Activated CD8-positive, alpha-beta T cell treated with anti-CD3 and anti-CD28 coated beads, Interleukin-2, amount 10 ng/mL, durations not matched to agents 7 days and 5 days (primary cell): ENCODE data around the gene SLC7A11. TPM values are rescaled to one million over a fixed set of nuclear protein-coding genes. Genes with fewer than 3 reads are reported as not detected.
"Not testable (repeated sequence)": the region's sequence is repeated elsewhere in the genome, so short reads cannot be mapped to it uniquely, and the experiment has no call there.

Source experiments
- ATAC-seq: fragments of 150-1000 bp; cut with Tn5 transposase; one replicate; pipeline ENCODE4 v1.10.0; 2021; ENCODE audit warnings: moderate library complexity
- CTCF ChIA-PET: fragments of 350-600 bp; sonication (Branson Sonifier 250); formaldehyde crosslinking; loops from one replicate; lab custom pipeline; 2021; ENCODE audit warnings: antibody characterized with exemption; lab: Charles Lee
- POLR2A ChIA-PET: fragments of 350-600 bp; sonication (Branson Sonifier 250); formaldehyde crosslinking; loops from one replicate; lab custom pipeline; 2021; ENCODE audit warnings: antibody characterized with exemption; lab: Charles Lee
- DNase-seq: peaks from one replicate; pipeline ENCODE4 v3.0.0-alpha.2; 2020
- H3K27ac Mint-ChIP-seq: one replicate; pipeline ENCODE4 v1.8.0; 2021; ENCODE audit warnings: mild to moderate bottlenecking, mixed read lengths
- H3K27me3 Mint-ChIP-seq: one replicate; pipeline ENCODE4 v1.8.0; 2021; ENCODE audit warnings: low read depth, mixed read lengths
- H3K36me3 Mint-ChIP-seq: one replicate; pipeline ENCODE4 v1.8.0; 2021; ENCODE audit warnings: low read depth, mixed read lengths
- H3K4me1 Mint-ChIP-seq: one replicate; pipeline ENCODE4 v1.8.0; 2021; ENCODE audit warnings: low read depth, mixed read lengths
- H3K4me3 Mint-ChIP-seq: one replicate; pipeline ENCODE4 v1.8.0; 2021; ENCODE audit warnings: mild to moderate bottlenecking, mixed read lengths
- H3K9me3 Mint-ChIP-seq: one replicate; pipeline ENCODE4 v1.8.0; 2022; ENCODE audit warnings: mixed read lengths; ENCODE audit not compliant: insufficient read depth
- total RNA-seq, 2 experiments: library from RNA; stranded (reverse); gene quantifications; one replicate each; pipeline ENCODE4 v1.2.3, GENCODE V29; 2021

Gene SLC7A11
- total RNA-seq, 2 experiments from 2014 or later, result 1.2 to 1.4 TPM

DNA sequence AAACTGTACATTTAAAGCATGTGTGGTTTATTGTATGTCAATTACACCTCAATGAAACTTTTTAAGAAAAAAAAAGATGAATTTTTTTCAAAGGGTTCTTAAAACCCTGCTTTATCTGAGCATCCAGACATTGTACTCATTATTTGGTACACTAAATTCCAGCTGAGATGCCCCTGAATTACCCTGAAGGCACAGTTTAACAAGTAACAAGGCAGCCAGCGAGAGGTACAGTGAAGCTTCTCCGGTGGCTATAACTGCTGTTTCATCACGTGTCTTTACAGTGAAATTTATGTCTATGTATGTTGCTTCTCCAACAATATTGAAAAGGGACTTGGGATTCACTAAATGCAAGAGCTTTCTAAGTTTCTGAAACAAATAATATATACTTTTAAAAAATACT, 15.8 kb downstream of the SLC7A11 start:
- CTCF ChIA-PET, result no interaction called here
- no peak overlapping the region for H3K27ac Mint-ChIP-seq
- H3K27me3 Mint-ChIP-seq, result no peaks in the 10 kb centered on the region
- no peaks in the 10 kb centered on the region for H3K36me3 Mint-ChIP-seq
- H3K4me1 Mint-ChIP-seq, result no peaks in the 10 kb centered on the region
- DNase-seq (no peak), ATAC-seq (no peak)
- H3K4me3 Mint-ChIP-seq, result no peak overlapping the region
- POLR2A ChIA-PET, result no interaction called here
- H3K9me3 Mint-ChIP-seq, result no peaks in the 10 kb centered on the region

GRCh38 chr4:138225477-138225876, 16.7 kb downstream of the SLC7A11 start:
- CTCF ChIA-PET, result no interaction called here
- Mint-ChIP-seq H3K9me3 (no peaks in the 10 kb centered on the region), H3K4me3 (no peak overlapping the region), H3K27me3 (no peaks in the 10 kb centered on the region), H3K36me3 (no peaks in the 10 kb centered on the region), H3K4me1 (no peaks in the 10 kb centered on the region), H3K27ac (no peak overlapping the region)
- ATAC-seq, result no peak
- POLR2A ChIA-PET, result no interaction called here
- no peak for DNase-seq

GRCh38 chr4:138224614-138225013, 17.5 kb downstream of the SLC7A11 start:
- Mint-ChIP-seq H3K9me3 (no peaks in the 10 kb centered on the region), H3K27me3 (no peaks in the 10 kb centered on the region), H3K36me3 (no peaks in the 10 kb centered on the region), H3K4me3 (no peak overlapping the region), H3K4me1 (no peaks in the 10 kb centered on the region), H3K27ac (no peak overlapping the region)
- ATAC-seq, result no peak
- DNase-seq, result no peak
- CTCF ChIA-PET, result no interaction called here
- POLR2A ChIA-PET, result no interaction called here

GRCh38 chr4:138223231-138223910, 18.8 kb downstream of the SLC7A11 start:
- POLR2A ChIA-PET, result no interaction called here
- Mint-ChIP-seq H3K27ac (no peak overlapping the region), H3K4me1 (no peaks in the 10 kb centered on the region), H3K27me3 (no peaks in the 10 kb centered on the region), H3K36me3 (peaks cover 2% of the 10 kb centered on the region), H3K9me3 (no peaks in the 10 kb centered on the region), H3K4me3 (no peak overlapping the region)
- CTCF ChIA-PET, result no interaction called here
- DNase-seq (no peak), ATAC-seq (no peak)

DNA sequence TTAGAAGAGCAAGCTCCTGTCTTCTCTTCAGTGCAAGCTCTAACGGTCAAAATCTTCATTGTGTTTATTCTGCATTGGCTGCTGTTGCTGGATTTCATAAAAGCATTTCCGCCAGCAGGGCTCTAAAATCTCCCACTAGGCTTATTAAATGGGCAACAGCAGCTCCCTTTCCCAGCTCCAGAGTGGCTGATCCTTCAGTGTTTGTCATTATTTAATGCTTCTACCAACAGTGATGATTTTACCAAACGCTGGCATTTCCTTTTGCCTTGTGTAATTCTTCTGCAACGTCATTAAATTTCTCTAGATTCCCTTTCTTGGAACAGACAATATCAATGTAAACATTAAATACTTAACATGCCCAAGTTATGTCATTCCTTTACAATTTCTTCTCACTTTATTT, 20.1 kb downstream of the SLC7A11 start:
- Mint-ChIP-seq H3K27ac (no peak overlapping the region), H3K4me3 (no peak overlapping the region), H3K27me3 (no peaks in the 10 kb centered on the region), H3K36me3 (peaks cover 3% of the 10 kb centered on the region), H3K9me3 (no peaks in the 10 kb centered on the region), H3K4me1 (no peaks in the 10 kb centered on the region)
- POLR2A ChIA-PET, result no interaction called here
- DNase-seq, result no peak
- CTCF ChIA-PET, result no interaction called here
- ATAC-seq, result no peak

GRCh38 chr4:138218976-138219375, 23.2 kb downstream of the SLC7A11 start:
- CTCF ChIA-PET, result no interaction called here
- ATAC-seq (no peak), DNase-seq (no peak)
- H3K27ac Mint-ChIP-seq, result no peak overlapping the region
- H3K9me3 Mint-ChIP-seq, result no peaks in the 10 kb centered on the region
- peaks cover 3% of the 10 kb centered on the region for H3K36me3 Mint-ChIP-seq
- H3K4me1 Mint-ChIP-seq, result no peaks in the 10 kb centered on the region
- no peaks in the 10 kb centered on the region for H3K27me3 Mint-ChIP-seq
- POLR2A ChIA-PET, result no interaction called here
- H3K4me3 Mint-ChIP-seq, result no peak overlapping the region

- Mint-ChIP-seq H3K4me3 (no peak overlapping the region), H3K36me3 (peaks cover 3% of the 10 kb centered on the region), H3K27ac (no peak overlapping the region), H3K27me3 (no peaks in the 10 kb centered on the region), H3K9me3 (no peaks in the 10 kb centered on the region), H3K4me1 (no peaks in the 10 kb centered on the region)
- no peak for ATAC-seq
- DNase-seq, result no peak
- POLR2A ChIA-PET, result no interaction called here
- CTCF ChIA-PET, result no interaction called here
These were observed 24.6 kb downstream of the SLC7A11 start for GRCh38 chr4:138217567-138217966.

DNA sequence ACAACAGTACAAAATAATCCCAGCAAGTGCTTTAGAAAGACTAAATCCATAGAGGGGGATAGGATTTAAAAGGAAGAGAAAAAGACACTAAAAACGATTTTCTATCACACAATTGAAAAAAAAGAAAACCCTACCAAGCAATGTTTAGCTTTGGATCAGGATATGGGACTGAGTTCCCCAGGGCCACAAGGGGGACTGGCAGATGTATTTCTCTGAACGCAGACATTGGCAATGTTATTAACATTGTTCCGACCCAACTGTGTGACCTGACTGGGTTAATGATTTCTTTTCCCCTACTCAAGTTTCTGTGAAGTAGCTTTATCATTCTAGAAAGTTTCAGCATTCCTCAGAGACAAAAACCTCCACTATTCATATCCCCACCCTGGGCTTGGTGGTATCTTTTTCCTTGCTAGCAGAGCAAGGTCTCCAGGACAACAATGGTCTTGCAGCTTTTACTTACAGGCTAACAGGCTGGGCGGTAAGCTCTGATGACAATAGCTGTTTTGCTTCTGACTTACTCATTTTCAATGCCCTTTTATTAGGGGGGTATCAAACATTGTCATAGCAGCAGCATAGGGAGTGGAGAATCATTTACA, 25.8 kb downstream of the SLC7A11 start:
- H3K27ac Mint-ChIP-seq, result no peak overlapping the region
- H3K4me1 Mint-ChIP-seq, result no peaks in the 10 kb centered on the region
- DNase-seq (no peak), ATAC-seq (no peak)
- CTCF ChIA-PET, result no interaction called here
- no peak overlapping the region for H3K4me3 Mint-ChIP-seq
- peaks cover 3% of the 10 kb centered on the region for H3K36me3 Mint-ChIP-seq
- H3K9me3 Mint-ChIP-seq, result no peaks in the 10 kb centered on the region
- no peaks in the 10 kb centered on the region for H3K27me3 Mint-ChIP-seq
- POLR2A ChIA-PET, result no interaction called here

- H3K27ac Mint-ChIP-seq, CTCF ChIA-PET, H3K36me3 Mint-ChIP-seq, ATAC-seq, H3K27me3 Mint-ChIP-seq, H3K4me3 Mint-ChIP-seq, H3K4me1 Mint-ChIP-seq, H3K9me3 Mint-ChIP-seq, POLR2A ChIA-PET, DNase-seq: not testable (repeated sequence)
These were observed 31.6 kb downstream of the SLC7A11 start for GRCh38 chr4:138210576-138210975.

GRCh38 chr4:138209094-138209493, 33.1 kb downstream of the SLC7A11 start:
- ChIA-PET POLR2A (no interaction called here), CTCF (no interaction called here)
- DNase-seq, result no peak
- Mint-ChIP-seq H3K36me3 (no peaks in the 10 kb centered on the region), H3K9me3 (no peaks in the 10 kb centered on the region), H3K4me1 (no peaks in the 10 kb centered on the region), H3K4me3 (no peak overlapping the region), H3K27ac (no peak overlapping the region), H3K27me3 (no peaks in the 10 kb centered on the region)
- ATAC-seq, result no peak

DNA sequence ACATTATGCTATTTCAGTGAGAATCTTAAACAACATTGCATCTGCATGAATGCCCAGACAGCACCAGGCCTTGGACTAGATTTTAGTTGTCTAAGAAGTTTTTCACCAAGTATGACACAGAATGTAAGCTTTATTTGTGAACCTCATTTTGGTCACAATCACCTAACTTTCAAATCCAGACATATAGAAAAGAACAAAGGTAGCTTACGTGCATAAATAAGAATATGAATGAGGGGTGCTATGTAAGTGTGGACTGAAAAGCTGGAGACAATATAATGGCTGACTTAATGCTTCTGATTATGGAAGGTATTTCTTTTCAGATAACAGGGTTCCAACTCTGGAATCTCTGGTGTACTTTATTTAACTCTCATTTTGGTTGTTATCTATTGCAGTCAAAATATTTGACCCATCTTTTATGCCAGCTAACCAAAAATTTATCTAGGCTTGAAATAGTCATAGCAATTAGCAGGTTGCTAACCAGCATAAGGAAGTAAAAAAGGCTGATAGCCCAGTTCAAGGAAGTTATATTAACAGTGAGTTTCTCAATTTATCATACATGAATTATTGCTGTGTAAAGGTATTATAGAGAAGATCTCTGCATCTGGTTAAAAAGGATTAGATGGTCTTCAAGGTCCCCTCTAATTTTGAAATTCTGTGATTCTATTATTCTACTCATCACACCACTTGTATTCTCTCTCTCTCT, 36.5 kb downstream of the SLC7A11 start:
- H3K27me3 Mint-ChIP-seq, result no peaks in the 10 kb centered on the region
- CTCF ChIA-PET, result no interaction called here
- no peaks in the 10 kb centered on the region for H3K9me3 Mint-ChIP-seq
- no peak overlapping the region for H3K4me3 Mint-ChIP-seq
- H3K36me3 Mint-ChIP-seq, result no peaks in the 10 kb centered on the region
- DNase-seq, result no peak
- no peak for ATAC-seq
- no peaks in the 10 kb centered on the region for H3K4me1 Mint-ChIP-seq
- no peak overlapping the region for H3K27ac Mint-ChIP-seq
- POLR2A ChIA-PET, result no interaction called here

DNA sequence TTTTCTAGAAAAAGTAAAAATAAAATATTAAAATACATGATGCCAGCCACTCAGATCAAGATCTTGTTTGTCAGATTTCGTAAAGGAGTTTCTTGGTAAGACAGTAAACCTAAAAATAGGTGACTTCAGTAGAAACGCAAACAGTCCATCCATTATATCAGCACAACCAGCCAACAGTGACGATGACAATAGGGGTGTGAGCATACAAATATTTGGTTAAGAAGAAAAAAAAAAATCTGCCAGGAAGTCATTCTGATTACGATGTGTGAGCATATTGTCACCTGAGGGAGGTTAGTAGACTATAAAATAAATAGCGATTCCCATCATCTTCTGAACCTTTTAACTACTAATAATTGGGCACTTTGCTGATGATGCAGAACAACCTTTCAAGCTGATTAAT, 37.6 kb downstream of the SLC7A11 start:
- POLR2A ChIA-PET, result no interaction called here
- no peak for DNase-seq
- CTCF ChIA-PET, result no interaction called here
- no peaks in the 10 kb centered on the region for H3K36me3 Mint-ChIP-seq
- no peaks in the 10 kb centered on the region for H3K4me1 Mint-ChIP-seq
- ATAC-seq, result no peak
- H3K27ac Mint-ChIP-seq, result no peak overlapping the region
- no peaks in the 10 kb centered on the region for H3K9me3 Mint-ChIP-seq
- no peaks in the 10 kb centered on the region for H3K27me3 Mint-ChIP-seq
- no peak overlapping the region for H3K4me3 Mint-ChIP-seq
